ENCODE results near the gene NPR3.
"Not testable (repeated sequence)": the region's sequence is repeated elsewhere in the genome, so short reads cannot be mapped to it uniquely, and the experiment has no call there.

NPR3 gene

GRCh38 chr5:32802764-32803163 lies 91.6 kb downstream of the NPR3 start:
- no peak overlapping the region for H3K27ac ChIP-seq (ENCODE audit: insufficient read depth, low read length, poor library complexity, severe bottlenecking)
- no peaks in the 10 kb centered on the region for H3K27me3 ChIP-seq (replicated peaks; ENCODE audit: control insufficient read depth, insufficient read depth, low read length, poor library complexity, severe bottlenecking)
- H3K4me1 ChIP-seq (ENCODE audit: control insufficient read depth, insufficient read depth, low read length, poor library complexity, severe bottlenecking) = no peaks in the 10 kb centered on the region
- no peaks in the 10 kb centered on the region for H3K36me3 ChIP-seq (ENCODE audit: control insufficient read depth, insufficient read depth, low read length)
- no peaks in the 10 kb centered on the region for H3K9me3 ChIP-seq (ENCODE audit: control insufficient read depth, low read length)
- no peak overlapping the region for H3K4me3 ChIP-seq (ENCODE audit: insufficient read depth, low read depth, low read length, poor library complexity, severe bottlenecking)
- no peak for DNase-seq

GRCh38 chr5:32803656-32804055 lies 92.5 kb downstream of the NPR3 start:
- DNase-seq = no peak
- Histone ChIP-seq H3K4me1 (ENCODE audit: control insufficient read depth, insufficient read depth, low read length, poor library complexity, severe bottlenecking) (no peaks in the 10 kb centered on the region), H3K9me3 (ENCODE audit: control insufficient read depth, low read length) (no peaks in the 10 kb centered on the region), H3K4me3 (ENCODE audit: insufficient read depth, low read depth, low read length, poor library complexity, severe bottlenecking) (no peak overlapping the region), H3K27ac (ENCODE audit: insufficient read depth, low read length, poor library complexity, severe bottlenecking) (no peak overlapping the region), H3K36me3 (ENCODE audit: control insufficient read depth, insufficient read depth, low read length) (no peaks in the 10 kb centered on the region), H3K27me3 (replicated peaks; ENCODE audit: control insufficient read depth, insufficient read depth, low read length, poor library complexity, severe bottlenecking) (no peaks in the 10 kb centered on the region)

- H3K27me3 ChIP-seq (replicated peaks; ENCODE audit: control insufficient read depth, insufficient read depth, low read length, poor library complexity, severe bottlenecking); H3K4me1 ChIP-seq (ENCODE audit: control insufficient read depth, insufficient read depth, low read length, poor library complexity, severe bottlenecking); H3K36me3 ChIP-seq (ENCODE audit: control insufficient read depth, insufficient read depth, low read length); H3K4me3 ChIP-seq (ENCODE audit: insufficient read depth, low read depth, low read length, poor library complexity, severe bottlenecking); DNase-seq; H3K9me3 ChIP-seq (ENCODE audit: control insufficient read depth, low read length); H3K27ac ChIP-seq (ENCODE audit: insufficient read depth, low read length, poor library complexity, severe bottlenecking): not testable (repeated sequence)
These were observed 94.3 kb downstream of the NPR3 start for GRCh38 chr5:32805462-32805861.

GRCh38 chr5:32805971-32806638 lies 95.0 kb downstream of the NPR3 start:
- Histone ChIP-seq H3K27ac (ENCODE audit: insufficient read depth, low read length, poor library complexity, severe bottlenecking) (no peak overlapping the region), H3K4me1 (ENCODE audit: control insufficient read depth, insufficient read depth, low read length, poor library complexity, severe bottlenecking) (no peaks in the 10 kb centered on the region), H3K36me3 (ENCODE audit: control insufficient read depth, insufficient read depth, low read length) (no peaks in the 10 kb centered on the region), H3K9me3 (ENCODE audit: control insufficient read depth, low read length) (no peaks in the 10 kb centered on the region), H3K27me3 (replicated peaks; ENCODE audit: control insufficient read depth, insufficient read depth, low read length, poor library complexity, severe bottlenecking) (no peaks in the 10 kb centered on the region), H3K4me3 (ENCODE audit: insufficient read depth, low read depth, low read length, poor library complexity, severe bottlenecking) (no peak overlapping the region)
- DNase-seq = no peak

GRCh38 chr5:32808783-32809182 lies 97.7 kb downstream of the NPR3 start:
- Histone ChIP-seq H3K36me3 (ENCODE audit: control insufficient read depth, insufficient read depth, low read length) (no peaks in the 10 kb centered on the region), H3K9me3 (ENCODE audit: control insufficient read depth, low read length) (no peaks in the 10 kb centered on the region), H3K4me3 (ENCODE audit: insufficient read depth, low read depth, low read length, poor library complexity, severe bottlenecking) (no peak overlapping the region), H3K27ac (ENCODE audit: insufficient read depth, low read length, poor library complexity, severe bottlenecking) (no peak overlapping the region), H3K4me1 (ENCODE audit: control insufficient read depth, insufficient read depth, low read length, poor library complexity, severe bottlenecking) (no peaks in the 10 kb centered on the region), H3K27me3 (replicated peaks; ENCODE audit: control insufficient read depth, insufficient read depth, low read length, poor library complexity, severe bottlenecking) (no peaks in the 10 kb centered on the region)
- no peak for DNase-seq

GRCh38 chr5:32810804-32811203 lies 99.7 kb downstream of the NPR3 start:
- Histone ChIP-seq H3K9me3 (ENCODE audit: control insufficient read depth, low read length) (no peaks in the 10 kb centered on the region), H3K36me3 (ENCODE audit: control insufficient read depth, insufficient read depth, low read length) (no peaks in the 10 kb centered on the region), H3K4me3 (ENCODE audit: insufficient read depth, low read depth, low read length, poor library complexity, severe bottlenecking) (no peak overlapping the region), H3K27ac (ENCODE audit: insufficient read depth, low read length, poor library complexity, severe bottlenecking) (no peak overlapping the region), H3K27me3 (replicated peaks; ENCODE audit: control insufficient read depth, insufficient read depth, low read length, poor library complexity, severe bottlenecking) (no peaks in the 10 kb centered on the region), H3K4me1 (ENCODE audit: control insufficient read depth, insufficient read depth, low read length, poor library complexity, severe bottlenecking) (no peaks in the 10 kb centered on the region)
- DNase-seq = no peak

GRCh38 chr5:32812399-32812798 lies 101.3 kb downstream of the NPR3 start:
- H3K4me1 ChIP-seq (ENCODE audit: control insufficient read depth, insufficient read depth, low read length, poor library complexity, severe bottlenecking) = no peaks in the 10 kb centered on the region
- no peaks in the 10 kb centered on the region for H3K9me3 ChIP-seq (ENCODE audit: control insufficient read depth, low read length)
- no peaks in the 10 kb centered on the region for H3K27me3 ChIP-seq (replicated peaks; ENCODE audit: control insufficient read depth, insufficient read depth, low read length, poor library complexity, severe bottlenecking)
- H3K36me3 ChIP-seq (ENCODE audit: control insufficient read depth, insufficient read depth, low read length) = no peaks in the 10 kb centered on the region
- no peak overlapping the region for H3K4me3 ChIP-seq (ENCODE audit: insufficient read depth, low read depth, low read length, poor library complexity, severe bottlenecking)
- no peak for DNase-seq
- H3K27ac ChIP-seq (ENCODE audit: insufficient read depth, low read length, poor library complexity, severe bottlenecking) = no peak overlapping the region

- no peaks in the 10 kb centered on the region for H3K27me3 ChIP-seq (replicated peaks; ENCODE audit: control insufficient read depth, insufficient read depth, low read length, poor library complexity, severe bottlenecking)
- DNase-seq = no peak
- no peaks in the 10 kb centered on the region for H3K36me3 ChIP-seq (ENCODE audit: control insufficient read depth, insufficient read depth, low read length)
- no peak overlapping the region for H3K27ac ChIP-seq (ENCODE audit: insufficient read depth, low read length, poor library complexity, severe bottlenecking)
- H3K4me3 ChIP-seq (ENCODE audit: insufficient read depth, low read depth, low read length, poor library complexity, severe bottlenecking) = no peak overlapping the region
- no peaks in the 10 kb centered on the region for H3K9me3 ChIP-seq (ENCODE audit: control insufficient read depth, low read length)
- H3K4me1 ChIP-seq (ENCODE audit: control insufficient read depth, insufficient read depth, low read length, poor library complexity, severe bottlenecking) = no peaks in the 10 kb centered on the region
These were observed 103.0 kb downstream of the NPR3 start for GRCh38 chr5:32814141-32814540.

- no peak for DNase-seq
These were observed 103.5 kb downstream of the NPR3 start for GRCh38 chr5:32814620-32815019.

GRCh38 chr5:32827981-32828380 lies 116.9 kb downstream of the NPR3 start:
- Histone ChIP-seq H3K9me3 (ENCODE audit: control insufficient read depth, low read length) (no peaks in the 10 kb centered on the region), H3K4me3 (ENCODE audit: insufficient read depth, low read depth, low read length, poor library complexity, severe bottlenecking) (no peak overlapping the region), H3K27ac (ENCODE audit: insufficient read depth, low read length, poor library complexity, severe bottlenecking) (no peak overlapping the region), H3K27me3 (replicated peaks; ENCODE audit: control insufficient read depth, insufficient read depth, low read length, poor library complexity, severe bottlenecking) (no peaks in the 10 kb centered on the region), H3K36me3 (ENCODE audit: control insufficient read depth, insufficient read depth, low read length) (no peaks in the 10 kb centered on the region), H3K4me1 (ENCODE audit: control insufficient read depth, insufficient read depth, low read length, poor library complexity, severe bottlenecking) (no peaks in the 10 kb centered on the region)
- no peak for DNase-seq

More at GRCh38 chr5:32814620-32815019, 103.5 kb downstream of the NPR3 start:
- no peaks in the 10 kb centered on the region for H3K27me3 ChIP-seq (replicated peaks; ENCODE audit: control insufficient read depth, insufficient read depth, low read length, poor library complexity, severe bottlenecking)
- no peaks in the 10 kb centered on the region for H3K9me3 ChIP-seq (ENCODE audit: control insufficient read depth, low read length)
- no peak overlapping the region for H3K4me3 ChIP-seq (ENCODE audit: insufficient read depth, low read depth, low read length, poor library complexity, severe bottlenecking)
- no peak overlapping the region for H3K27ac ChIP-seq (ENCODE audit: insufficient read depth, low read length, poor library complexity, severe bottlenecking)
- no peaks in the 10 kb centered on the region for H3K4me1 ChIP-seq (ENCODE audit: control insufficient read depth, insufficient read depth, low read length, poor library complexity, severe bottlenecking)
- H3K36me3 ChIP-seq (ENCODE audit: control insufficient read depth, insufficient read depth, low read length) = no peaks in the 10 kb centered on the region

Data from effector memory CD4-positive, alpha-beta T cell (primary cell).